ENCODE results near the gene TCTN3.
"Not testable (repeated sequence)": the region's sequence is repeated elsewhere in the genome, so short reads cannot be mapped to it uniquely, and the experiment has no call there.

Gene TCTN3

GRCh38 chr10:95626500-95626899, 67.2 kb downstream of the TCTN3 start:
- no peak for DNase-seq (ENCODE audit: low spot score)

GRCh38 chr10:95620415-95620814, 73.3 kb downstream of the TCTN3 start:
- not testable (repeated sequence) for DNase-seq (ENCODE audit: low spot score)

- DNase-seq (ENCODE audit: low spot score), result no peak
Observed at GRCh38 chr10:95618101-95618500, 75.6 kb downstream of the TCTN3 start.

- DNase-seq (ENCODE audit: low spot score), result no peak
Observed at GRCh38 chr10:95616446-95616845, 77.3 kb downstream of the TCTN3 start.
